Smooth muscle cell (in vitro differentiated cells): ENCODE data around the gene DENND1A. TPM values are rescaled to one million over a fixed set of nuclear protein-coding genes. Genes with fewer than 3 reads are reported as not detected.

Experiments
- DNase-seq: peaks from one replicate; lab custom pipeline; 2025; ENCODE audit not compliant: unreplicated experiment; lab: John Stamatoyannopoulos, UW
- H2AFZ ChIP-seq: fragments of 200-600 bp; sonication (generic); 2 replicates; pipeline ENCODE4 v1.6.0; 2016; ENCODE audit warnings: antibody characterized with exemption, low read depth, mild to moderate bottlenecking
- H3F3A ChIP-seq: fragments of 200-600 bp; sonication (generic); 2 replicates; pipeline ENCODE4 v1.6.0; 2017; ENCODE audit warnings: antibody characterized with exemption, low read depth
- H3K27ac ChIP-seq: fragments of 200-600 bp; sonication (generic); 2 replicates; pipeline ENCODE4 v1.5.1; 2016; ENCODE audit warnings: low read depth, mild to moderate bottlenecking
- H3K27me3 ChIP-seq: fragments of 200-600 bp; sonication (generic); 2 replicates; pipeline ENCODE4 v1.6.1; 2016; ENCODE audit warnings: low read depth, mild to moderate bottlenecking
- H3K36me3 ChIP-seq: fragments of 200-600 bp; sonication (generic); 2 replicates; pipeline ENCODE4 v1.5.1; 2016; ENCODE audit warnings: low read depth
- H3K4me1 ChIP-seq: fragments of 200-600 bp; sonication (generic); 2 replicates; pipeline ENCODE4 v1.5.1; 2016; ENCODE audit warnings: low read depth
- H3K4me2 ChIP-seq: fragments of 200-600 bp; sonication (generic); 2 replicates; pipeline ENCODE4 v1.6.0; 2016; ENCODE audit warnings: mild to moderate bottlenecking
- H3K4me3 ChIP-seq: fragments of 200-600 bp; sonication (generic); 2 replicates; pipeline ENCODE4 v1.5.1; 2016; ENCODE audit warnings: mild to moderate bottlenecking
- H3K79me2 ChIP-seq: fragments of 200-600 bp; sonication (generic); 2 replicates; pipeline ENCODE4 v1.6.0; 2016; ENCODE audit warnings: low read depth, mild to moderate bottlenecking
- H3K9ac ChIP-seq: fragments of 200-600 bp; sonication (generic); 2 replicates; pipeline ENCODE4 v1.6.0; 2016; ENCODE audit warnings: low read depth
- H3K9me3 ChIP-seq: fragments of 200-600 bp; sonication (generic); replicated peaks from 2 replicates; pipeline ENCODE4 v1.5.1; 2016; ENCODE audit warnings: low read depth
- H4K20me1 ChIP-seq: fragments of 200-600 bp; sonication (generic); 2 replicates; pipeline ENCODE4 v1.6.0; 2016; ENCODE audit warnings: low read depth
- WGBS: methylation state at CpG from one replicate; pipeline ENCODE4 v1.1.7; 2016; ENCODE audit warnings: low lambda C conversion rate; 5-methylcytosine and 5-hydroxymethylcytosine counted together
- polyA plus RNA-seq: library from polyadenylated mRNA; unstranded; fragments of >200 nt; fragmentation: Nextera tagmentation; extraction: Ambion mirVana; gene quantifications from 2 replicates; pipeline ENCODE4 v1.2.1, GENCODE V29; 2016
- total RNA-seq: library from RNA; depleted of rRNA; stranded (reverse); fragments of >200 nt; gene quantifications from 2 replicates; pipeline ENCODE4 v1.2.3, GENCODE V29; 2014
- TF ChIP-seq, protein P1 (sequence below): fragments of 200-600 bp; sonication (generic); IDR thresholded peaks from 2 replicates; pipeline ENCODE4 v1.5.1; 2017; ENCODE audit warnings: borderline replicate concordance, mild to moderate bottlenecking, antibody characterized with exemption; ENCODE audit not compliant: insufficient read depth, poor library complexity, severe bottlenecking

Gene DENND1A
- total and polyA plus RNA-seq, 2 experiments from 2014 or later = 8.1 to 20.2 TPM

GRCh38 chr9:123346826-123347225 lies 583.1 kb downstream of the DENND1A start:
- Histone ChIP-seq H3K27ac (no peak overlapping the region), H3K4me2 (no peak overlapping the region), H3K27me3 (no peaks in the 10 kb centered on the region), H3F3A (peaks cover 3% of the 10 kb centered on the region), H4K20me1 (no peaks in the 10 kb centered on the region), H2AFZ (no peak overlapping the region), H3K36me3 (no peaks in the 10 kb centered on the region), H3K4me3 (no peak overlapping the region), H3K79me2 (no peaks in the 10 kb centered on the region), H3K9ac (no peak overlapping the region), H3K4me1 (no peaks in the 10 kb centered on the region), H3K9me3 (no peaks in the 10 kb centered on the region)
- TF ChIP-seq, protein P1, sequence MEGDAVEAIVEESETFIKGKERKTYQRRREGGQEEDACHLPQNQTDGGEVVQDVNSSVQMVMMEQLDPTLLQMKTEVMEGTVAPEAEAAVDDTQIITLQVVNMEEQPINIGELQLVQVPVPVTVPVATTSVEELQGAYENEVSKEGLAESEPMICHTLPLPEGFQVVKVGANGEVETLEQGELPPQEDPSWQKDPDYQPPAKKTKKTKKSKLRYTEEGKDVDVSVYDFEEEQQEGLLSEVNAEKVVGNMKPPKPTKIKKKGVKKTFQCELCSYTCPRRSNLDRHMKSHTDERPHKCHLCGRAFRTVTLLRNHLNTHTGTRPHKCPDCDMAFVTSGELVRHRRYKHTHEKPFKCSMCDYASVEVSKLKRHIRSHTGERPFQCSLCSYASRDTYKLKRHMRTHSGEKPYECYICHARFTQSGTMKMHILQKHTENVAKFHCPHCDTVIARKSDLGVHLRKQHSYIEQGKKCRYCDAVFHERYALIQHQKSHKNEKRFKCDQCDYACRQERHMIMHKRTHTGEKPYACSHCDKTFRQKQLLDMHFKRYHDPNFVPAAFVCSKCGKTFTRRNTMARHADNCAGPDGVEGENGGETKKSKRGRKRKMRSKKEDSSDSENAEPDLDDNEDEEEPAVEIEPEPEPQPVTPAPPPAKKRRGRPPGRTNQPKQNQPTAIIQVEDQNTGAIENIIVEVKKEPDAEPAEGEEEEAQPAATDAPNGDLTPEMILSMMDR = no peak
- no peak for DNase-seq
- 98% methylated on average over 3 of the region's 3 CpGs for WGBS

- Histone ChIP-seq H3K9ac (no peak overlapping the region), H3K36me3 (no peaks in the 10 kb centered on the region), H3F3A (peaks cover 3% of the 10 kb centered on the region), H2AFZ (no peak overlapping the region), H3K9me3 (no peaks in the 10 kb centered on the region), H3K27ac (no peak overlapping the region), H3K27me3 (no peaks in the 10 kb centered on the region), H3K4me2 (no peak overlapping the region), H3K79me2 (no peaks in the 10 kb centered on the region), H3K4me3 (no peak overlapping the region), H3K4me1 (no peaks in the 10 kb centered on the region), H4K20me1 (no peaks in the 10 kb centered on the region)
- no peak for DNase-seq
- WGBS = 90% methylated on average over 9 of the region's 9 CpGs
- TF ChIP-seq, protein P1 = no peak
Observed at GRCh38 chr9:123346026-123346425, 583.9 kb downstream of the DENND1A start.

GRCh38 chr9:123345567-123345955 lies 584.4 kb downstream of the DENND1A start:
- TF ChIP-seq, protein P1 = no peak
- no peak overlapping the region for H3K27ac ChIP-seq
- H3K79me2 ChIP-seq = no peaks in the 10 kb centered on the region
- peak overlapping the region; percentile 68 for H2AFZ ChIP-seq
- no peaks in the 10 kb centered on the region for H3K4me1 ChIP-seq
- H4K20me1 ChIP-seq = no peaks in the 10 kb centered on the region
- no peak for DNase-seq
- H3K36me3 ChIP-seq = no peaks in the 10 kb centered on the region
- no peak overlapping the region for H3K4me2 ChIP-seq
- peaks cover 3% of the 10 kb centered on the region for H3F3A ChIP-seq
- 30% methylated on average over 6 of the region's 6 CpGs for WGBS
- no peaks in the 10 kb centered on the region for H3K9me3 ChIP-seq
- H3K4me3 ChIP-seq = no peak overlapping the region
- H3K27me3 ChIP-seq = no peaks in the 10 kb centered on the region
- no peak overlapping the region for H3K9ac ChIP-seq

GRCh38 chr9:123344192-123344949 lies 585.6 kb downstream of the DENND1A start:
- DNase-seq = no peak
- no peaks in the 10 kb centered on the region for H4K20me1 ChIP-seq
- no peaks in the 10 kb centered on the region for H3K9me3 ChIP-seq
- no peaks in the 10 kb centered on the region for H3K4me1 ChIP-seq
- H3K27me3 ChIP-seq = no peaks in the 10 kb centered on the region
- H3F3A ChIP-seq = peaks cover 3% of the 10 kb centered on the region
- over 99% methylated on average over 9 of the region's 9 CpGs for WGBS
- H3K4me3 ChIP-seq = no peak overlapping the region
- H3K79me2 ChIP-seq = no peaks in the 10 kb centered on the region
- H2AFZ ChIP-seq = no peak overlapping the region
- H3K4me2 ChIP-seq = no peak overlapping the region
- no peak overlapping the region for H3K27ac ChIP-seq
- no peaks in the 10 kb centered on the region for H3K36me3 ChIP-seq
- TF ChIP-seq, protein P1 = no peak
- H3K9ac ChIP-seq = no peak overlapping the region
